ENCODE results near the gene DCAKD. TPM values are rescaled to one million over a fixed set of nuclear protein-coding genes. Genes with fewer than 3 reads are reported as not detected.

The DCAKD gene
- total RNA-seq, 2 experiments from 2014 or later, result 11.6 to 12.2 TPM

DNA sequence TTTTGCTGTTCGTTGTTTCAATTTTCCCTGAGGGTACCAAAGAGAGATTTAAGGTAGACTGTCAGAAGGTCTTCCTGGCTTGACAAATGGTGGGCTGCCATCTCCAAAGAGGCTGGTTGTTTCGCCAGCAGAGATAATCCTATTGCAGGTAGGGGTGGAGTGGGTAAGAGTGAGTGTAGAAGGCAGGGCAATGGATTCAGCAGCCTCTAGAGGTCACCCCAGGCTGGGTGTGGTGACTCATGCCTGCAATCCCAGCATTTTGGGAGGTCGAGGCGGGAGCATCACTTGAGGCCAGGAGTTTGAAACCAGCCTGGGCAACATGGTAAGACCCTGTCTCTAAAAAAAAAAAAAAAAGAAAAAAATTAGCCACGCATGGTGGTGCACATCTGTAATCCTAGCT lies 34.6 kb downstream of the DCAKD start:
- POLR2A ChIA-PET, result no interaction called here
- Histone ChIP-seq H3K27ac (ENCODE audit: low read depth in 1 of 2, low read length in 2 of 2) (no peak overlapping the region), H3K36me3 (ENCODE audit: insufficient read depth, low read length) (no peaks in the 10 kb centered on the region), H3K27me3 (ENCODE audit: control insufficient read depth in 1 of 2, insufficient read depth in 2 of 2, low read length in 2 of 2) (peaks cover 37 to 40% of the 10 kb centered on the region in 2 experiments), H3K4me3 (ENCODE audit: low read length) (no peak overlapping the region), H3K4me1 (ENCODE audit: insufficient read depth, low read length) (peaks cover 28% of the 10 kb centered on the region), H3K9me3 (ENCODE audit: control insufficient read depth in 1 of 2, insufficient read depth in 1 of 2, low read length in 2 of 2) (peaks cover 0 to 7% of the 10 kb centered on the region in 2 experiments)
- intact Hi-C loops (cut with DNase I, micrococcal nuclease), result loop anchor here in 1 of 2 experiments (5.0 kb wide), 1 partner anchor 50 kb away; the partner anchor contains the start of gene C1QL1
- Mint-ChIP-seq H3K4me3 (no peak overlapping the region), H3K36me3 (ENCODE audit: low read depth) (no peaks in the 10 kb centered on the region), H3K4me1 (ENCODE audit: low read depth) (peaks cover 24% of the 10 kb centered on the region), H3K27ac (no peak overlapping the region), H3K27me3 (peaks cover 50% of the 10 kb centered on the region), H3K9me3 (no peaks in the 10 kb centered on the region)
- CTCF ChIA-PET, result interaction anchor here (0.6 kb wide), 1 partner anchor 33 kb away, joined by 3 read pairs; no protein-coding TSS in a partner anchor
- TF ChIP-seq, protein P1, sequence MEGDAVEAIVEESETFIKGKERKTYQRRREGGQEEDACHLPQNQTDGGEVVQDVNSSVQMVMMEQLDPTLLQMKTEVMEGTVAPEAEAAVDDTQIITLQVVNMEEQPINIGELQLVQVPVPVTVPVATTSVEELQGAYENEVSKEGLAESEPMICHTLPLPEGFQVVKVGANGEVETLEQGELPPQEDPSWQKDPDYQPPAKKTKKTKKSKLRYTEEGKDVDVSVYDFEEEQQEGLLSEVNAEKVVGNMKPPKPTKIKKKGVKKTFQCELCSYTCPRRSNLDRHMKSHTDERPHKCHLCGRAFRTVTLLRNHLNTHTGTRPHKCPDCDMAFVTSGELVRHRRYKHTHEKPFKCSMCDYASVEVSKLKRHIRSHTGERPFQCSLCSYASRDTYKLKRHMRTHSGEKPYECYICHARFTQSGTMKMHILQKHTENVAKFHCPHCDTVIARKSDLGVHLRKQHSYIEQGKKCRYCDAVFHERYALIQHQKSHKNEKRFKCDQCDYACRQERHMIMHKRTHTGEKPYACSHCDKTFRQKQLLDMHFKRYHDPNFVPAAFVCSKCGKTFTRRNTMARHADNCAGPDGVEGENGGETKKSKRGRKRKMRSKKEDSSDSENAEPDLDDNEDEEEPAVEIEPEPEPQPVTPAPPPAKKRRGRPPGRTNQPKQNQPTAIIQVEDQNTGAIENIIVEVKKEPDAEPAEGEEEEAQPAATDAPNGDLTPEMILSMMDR (IDR thresholded peaks at IDR 0.05), result no peak
- no peak for ATAC-seq (ENCODE audit: poor library complexity)
- DNase-seq, result no peak

DNA sequence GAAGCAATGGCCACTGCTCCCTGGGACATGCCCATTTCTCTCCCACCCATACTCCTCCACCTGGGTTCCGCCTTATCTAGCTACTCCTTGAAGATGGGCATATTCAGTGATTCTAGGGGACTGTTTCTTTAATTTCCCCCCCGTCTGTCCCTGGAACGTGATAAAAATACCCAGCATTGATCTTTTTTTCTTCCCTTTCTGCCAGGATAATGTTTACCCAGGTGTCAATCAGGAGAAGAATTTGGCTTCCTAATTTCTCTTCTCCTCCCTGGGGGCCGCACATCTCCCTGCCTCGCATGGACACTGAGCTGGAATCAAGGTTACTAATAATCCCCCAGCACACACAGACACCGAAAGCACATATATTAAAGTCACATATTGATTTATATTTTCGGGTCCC lies 35.2 kb downstream of the DCAKD start:
- peaks cover 21% of the 10 kb centered on the region for H3K4me1 Mint-ChIP-seq (ENCODE audit: low read depth)
- Histone ChIP-seq H3K4me1 (ENCODE audit: insufficient read depth, low read length) (peaks cover 22% of the 10 kb centered on the region), H3K27me3 (ENCODE audit: control insufficient read depth in 1 of 2, insufficient read depth in 2 of 2, low read length in 2 of 2) (peaks cover 32 to 35% of the 10 kb centered on the region in 2 experiments), H3K4me3 (ENCODE audit: low read length) (no peak overlapping the region), H3K27ac (ENCODE audit: low read depth in 1 of 2, low read length in 2 of 2) (no peak overlapping the region), H3K36me3 (ENCODE audit: insufficient read depth, low read length) (no peaks in the 10 kb centered on the region), H3K9me3 (ENCODE audit: control insufficient read depth in 1 of 2, insufficient read depth in 1 of 2, low read length in 2 of 2) (peaks cover 0 to 7% of the 10 kb centered on the region in 2 experiments)
- TF ChIP-seq, protein P1 (IDR thresholded peaks at IDR 0.05), result no peak
- no peak for ATAC-seq (ENCODE audit: poor library complexity)
- no peaks in the 10 kb centered on the region for H3K9me3 Mint-ChIP-seq
- peaks cover 49% of the 10 kb centered on the region for H3K27me3 Mint-ChIP-seq
- ChIA-PET CTCF (no interaction called here), POLR2A (no interaction called here)
- no peaks in the 10 kb centered on the region for H3K36me3 Mint-ChIP-seq (ENCODE audit: low read depth)
- intact Hi-C loops (cut with DNase I, micrococcal nuclease), result loop anchor here in 1 of 2 experiments (5.0 kb wide), 1 partner anchor 49 kb away; the partner anchor contains the start of gene C1QL1
- H3K4me3 Mint-ChIP-seq, result no peak overlapping the region
- no peak overlapping the region for H3K27ac Mint-ChIP-seq
- DNase-seq, result no peak

DNA sequence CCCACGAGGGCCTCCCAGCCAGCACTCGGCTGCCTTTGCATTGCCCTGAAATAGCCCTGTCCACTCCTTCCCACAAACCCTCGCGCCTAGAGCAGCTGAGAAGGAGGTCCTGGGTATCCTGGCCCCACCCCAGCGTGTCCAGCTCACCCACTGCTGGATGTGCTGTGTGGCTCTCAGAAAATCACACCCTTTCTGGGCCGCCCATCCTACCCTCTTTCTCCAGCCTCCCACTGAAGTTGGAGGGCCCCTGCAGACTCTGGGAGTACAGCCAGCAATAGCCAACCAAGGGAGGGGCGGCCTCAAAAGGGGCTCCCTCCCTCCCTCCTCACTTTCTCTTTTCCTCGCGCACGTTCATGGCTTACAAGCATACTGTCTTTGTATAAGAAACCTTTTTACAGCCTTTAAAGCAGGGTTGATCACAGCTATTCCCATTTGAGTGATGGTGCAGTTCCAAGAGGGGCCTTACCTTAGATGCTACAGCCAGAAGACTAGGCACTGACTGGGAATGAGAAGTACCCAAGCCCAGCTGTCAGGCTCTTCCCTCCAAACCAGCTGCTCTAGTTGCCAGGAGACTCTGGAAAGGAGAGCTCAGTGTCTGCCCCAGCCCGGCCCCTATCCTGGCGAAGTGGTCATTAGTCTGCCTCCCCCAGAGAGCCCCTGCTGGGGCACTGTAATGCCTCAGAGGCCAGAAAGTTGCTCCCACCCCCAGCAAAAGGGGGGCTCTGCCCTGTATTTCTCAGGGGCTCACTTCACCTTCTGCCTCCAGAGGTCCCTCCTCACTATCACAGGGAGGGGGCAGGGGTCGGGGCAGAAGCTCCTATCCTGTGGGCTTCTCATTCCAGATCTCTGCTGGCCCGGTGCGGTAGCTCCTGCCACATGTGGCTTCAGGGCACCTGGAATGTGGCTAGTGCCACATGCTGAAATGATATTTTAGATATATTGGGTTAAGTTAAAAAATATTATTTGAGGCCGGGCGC lies 38.1 kb downstream of the DCAKD start:
- ChIA-PET CTCF (no interaction called here), POLR2A (no interaction called here)
- Histone ChIP-seq H3K27ac (ENCODE audit: low read depth in 1 of 2, low read length in 2 of 2) (no peak overlapping the region), H3K9me3 (ENCODE audit: control insufficient read depth in 1 of 2, insufficient read depth in 1 of 2, low read length in 2 of 2) (no peaks in the 10 kb centered on the region), H3K27me3 (ENCODE audit: control insufficient read depth in 1 of 2, insufficient read depth in 2 of 2, low read length in 2 of 2) (peaks cover 8% of the 10 kb centered on the region in 2 experiments), H3K4me3 (ENCODE audit: low read length) (no peak overlapping the region), H3K4me1 (ENCODE audit: insufficient read depth, low read length) (peaks cover 3% of the 10 kb centered on the region), H3K36me3 (ENCODE audit: insufficient read depth, low read length) (no peaks in the 10 kb centered on the region)
- DNase-seq (no peak), ATAC-seq (ENCODE audit: poor library complexity) (no peak)
- no peak overlapping the region for H3K27ac Mint-ChIP-seq
- H3K27me3 Mint-ChIP-seq, result peaks cover 39% of the 10 kb centered on the region
- no peak overlapping the region for H3K4me3 Mint-ChIP-seq
- intact Hi-C loops (cut with DNase I, micrococcal nuclease), result no loop called here
- no peaks in the 10 kb centered on the region for H3K36me3 Mint-ChIP-seq (ENCODE audit: low read depth)
- TF ChIP-seq, protein P1 (IDR thresholded peaks at IDR 0.05), result no peak
- no peaks in the 10 kb centered on the region for H3K9me3 Mint-ChIP-seq
- H3K4me1 Mint-ChIP-seq (ENCODE audit: low read depth), result no peaks in the 10 kb centered on the region

Data from CD4-positive, alpha-beta T cell (primary cell).